HG02642 (cell line): Measurements from ENCODE around the gene CEP295NL.
"Not testable (repeated sequence)": the region's sequence is repeated elsewhere in the genome, so short reads cannot be mapped to it uniquely, and the experiment has no call there.

Source experiments
- ATAC-seq: cut with Tn5 transposase; IDR thresholded peaks from one replicate; pipeline ENCODE4 v1.9.1; 2021; ENCODE audit warnings: mild to moderate bottlenecking; ENCODE audit not compliant: unreplicated experiment, poor library complexity

Gene CEP295NL

GRCh38 chr17:78903101-78903779 is at the start of gene CEP295NL:
CEP295NL (minus strand) TSS chr17:78903201; CDS start chr17:78901828, 1,373 bp downstream.
- ATAC-seq = no peak

DNA sequence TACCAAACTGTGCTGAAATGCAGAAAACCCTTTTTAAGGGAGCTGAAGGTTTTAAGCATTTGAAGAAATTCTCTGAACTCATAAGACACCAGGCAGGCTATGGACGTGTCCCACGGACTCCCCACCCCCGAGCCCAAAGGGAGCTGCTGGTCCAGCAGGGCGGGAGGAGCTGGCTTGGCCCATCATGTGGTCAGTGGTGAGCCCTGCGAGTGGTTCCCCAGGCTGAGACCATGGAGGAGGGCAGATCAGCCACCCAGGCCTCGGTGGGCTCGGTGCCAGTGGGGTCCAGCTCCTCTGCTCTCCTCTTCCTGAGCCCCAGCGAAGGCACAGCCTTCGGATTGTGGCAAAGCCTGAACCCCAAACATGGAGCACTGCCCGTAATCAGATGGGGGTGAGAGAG is 49.7 kb upstream of the CEP295NL start:
- ATAC-seq = no peak

GRCh38 chr17:78951967-78952551 is 49.1 kb upstream of the CEP295NL start:
- ATAC-seq = no peak

- ATAC-seq = no peak
Measured at GRCh38 chr17:78950870-78951269, 47.9 kb upstream of the CEP295NL start.

- no peak for ATAC-seq
Measured at GRCh38 chr17:78947235-78948149, 44.5 kb upstream of the CEP295NL start.

- no peak for ATAC-seq
Measured at GRCh38 chr17:78946631-78947030, 43.6 kb upstream of the CEP295NL start.

DNA sequence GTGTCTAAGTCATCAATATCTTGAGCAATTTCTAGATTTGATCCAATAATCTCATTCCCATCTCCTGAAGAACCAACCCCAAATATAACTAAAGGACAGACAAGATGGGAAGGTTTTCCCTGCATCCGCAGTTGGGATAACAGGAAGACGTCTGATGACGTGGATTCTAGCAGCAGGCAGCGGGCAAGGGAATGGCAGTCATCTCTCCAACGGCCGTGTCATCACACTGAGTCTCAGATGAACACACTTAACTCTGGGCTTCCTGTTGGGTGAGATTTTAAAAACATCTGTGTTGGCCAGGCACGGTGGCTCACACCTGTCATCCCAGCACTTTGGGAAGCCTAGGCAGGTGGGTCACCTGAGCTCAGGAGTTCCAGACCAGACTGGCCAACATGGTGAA is 43.1 kb upstream of the CEP295NL start:
- no peak for ATAC-seq

GRCh38 chr17:78945455-78945854 is 42.5 kb upstream of the CEP295NL start:
- not testable (repeated sequence) for ATAC-seq

- ATAC-seq = no peak
Measured at GRCh38 chr17:78944956-78945355, 42.0 kb upstream of the CEP295NL start.

DNA sequence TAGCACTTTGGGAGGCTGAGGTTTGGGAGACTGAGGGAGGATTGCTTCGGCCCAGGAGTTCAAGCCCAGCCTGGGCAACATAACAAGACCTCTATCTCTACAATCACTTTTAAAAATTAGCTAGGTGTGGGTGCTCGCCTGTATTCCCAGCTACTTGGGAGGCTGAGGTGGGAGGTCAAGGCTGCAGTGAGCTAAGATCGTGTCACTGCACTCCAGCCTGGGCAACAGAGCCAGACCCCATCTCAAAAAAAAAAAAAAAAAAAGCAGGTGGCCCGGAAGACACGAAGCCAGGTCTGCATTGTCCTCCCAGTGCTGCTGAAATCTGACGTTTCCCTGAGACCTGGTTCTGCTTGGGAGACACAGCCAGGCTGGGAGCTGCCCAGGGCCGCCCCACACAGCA is 41.0 kb upstream of the CEP295NL start:
- no peak for ATAC-seq

DNA sequence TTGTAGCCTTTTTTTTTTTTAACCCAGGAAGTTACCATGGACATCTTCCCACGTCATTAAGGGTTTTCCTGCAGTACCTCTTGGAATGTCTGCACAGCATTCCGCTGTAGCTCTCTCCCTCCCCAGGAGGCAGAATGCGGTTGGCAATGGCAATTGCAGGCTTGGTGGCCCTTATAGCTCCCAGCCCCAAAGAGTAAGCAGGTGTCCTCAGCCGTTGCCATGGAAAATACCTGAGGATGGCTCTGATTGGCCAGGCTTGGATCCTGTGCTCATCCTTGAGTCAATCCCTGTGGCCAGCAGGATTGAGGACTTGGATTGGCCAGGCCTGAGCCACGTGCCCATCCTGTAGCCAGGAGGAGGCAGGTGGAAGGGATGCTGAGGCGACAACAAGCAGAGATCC is 37.7 kb upstream of the CEP295NL start:
- no peak for ATAC-seq

GRCh38 chr17:78940258-78940657 is 37.3 kb upstream of the CEP295NL start:
- no peak for ATAC-seq

GRCh38 chr17:78939615-78940014 is 36.6 kb upstream of the CEP295NL start:
- no peak for ATAC-seq

DNA sequence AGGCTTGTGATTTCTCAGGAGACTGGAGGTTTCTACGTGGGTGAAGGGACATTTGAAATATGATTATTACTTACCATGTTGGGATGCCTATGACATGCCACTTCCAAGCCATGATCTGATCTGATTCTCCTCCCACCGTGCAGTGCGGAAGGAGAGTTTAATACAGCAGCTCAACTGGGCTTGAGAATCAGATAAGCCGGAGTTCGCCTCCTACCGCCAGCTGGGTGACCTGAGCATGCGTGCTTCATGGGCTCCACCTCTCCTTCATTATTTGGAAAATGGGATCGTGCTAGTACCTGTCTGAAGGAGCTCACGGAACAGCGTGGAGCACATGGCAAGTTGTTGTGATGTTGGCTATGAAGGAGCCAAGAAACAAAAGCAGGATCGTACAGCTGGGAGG is 34.6 kb upstream of the CEP295NL start:
- no peak for ATAC-seq

- ATAC-seq = no peak
Measured at GRCh38 chr17:78935419-78936323, 32.7 kb upstream of the CEP295NL start.

DNA sequence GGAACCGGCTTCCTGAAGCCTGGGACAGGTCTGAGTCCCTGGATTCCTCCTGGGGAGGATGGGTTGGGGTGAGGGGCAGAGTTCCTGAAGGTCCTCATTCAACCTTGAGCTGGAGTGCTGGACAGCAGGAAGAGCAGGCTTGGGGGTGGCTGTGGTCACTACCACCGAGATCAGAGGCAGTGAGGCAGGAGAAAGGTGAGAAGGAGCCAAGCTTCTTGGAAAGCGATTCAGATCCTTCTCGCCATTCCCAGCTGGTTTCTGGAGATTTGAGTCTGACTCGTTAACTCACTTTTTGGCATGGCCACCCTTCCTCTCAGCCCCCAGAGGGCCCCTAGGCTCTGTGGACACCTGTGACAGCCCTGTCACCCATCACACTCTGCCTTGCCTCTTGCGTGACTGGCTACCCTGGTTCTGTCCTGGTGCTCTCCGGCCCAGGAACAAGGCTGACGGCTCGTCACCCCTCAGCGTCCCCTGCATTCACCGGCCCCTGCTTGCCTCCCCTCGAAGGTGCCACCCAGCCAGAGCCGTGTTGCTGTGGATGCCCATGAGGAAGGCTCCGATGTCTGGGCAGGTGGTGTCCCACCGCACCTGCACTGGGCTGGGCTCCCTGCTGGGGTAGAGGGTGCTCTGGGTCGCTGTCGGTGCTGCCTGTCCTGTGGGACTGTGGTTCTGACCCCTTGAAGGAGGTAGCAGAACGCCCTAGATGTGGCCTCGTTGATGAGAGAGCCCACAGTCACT is 31.8 kb upstream of the CEP295NL start:
- no peak for ATAC-seq

DNA sequence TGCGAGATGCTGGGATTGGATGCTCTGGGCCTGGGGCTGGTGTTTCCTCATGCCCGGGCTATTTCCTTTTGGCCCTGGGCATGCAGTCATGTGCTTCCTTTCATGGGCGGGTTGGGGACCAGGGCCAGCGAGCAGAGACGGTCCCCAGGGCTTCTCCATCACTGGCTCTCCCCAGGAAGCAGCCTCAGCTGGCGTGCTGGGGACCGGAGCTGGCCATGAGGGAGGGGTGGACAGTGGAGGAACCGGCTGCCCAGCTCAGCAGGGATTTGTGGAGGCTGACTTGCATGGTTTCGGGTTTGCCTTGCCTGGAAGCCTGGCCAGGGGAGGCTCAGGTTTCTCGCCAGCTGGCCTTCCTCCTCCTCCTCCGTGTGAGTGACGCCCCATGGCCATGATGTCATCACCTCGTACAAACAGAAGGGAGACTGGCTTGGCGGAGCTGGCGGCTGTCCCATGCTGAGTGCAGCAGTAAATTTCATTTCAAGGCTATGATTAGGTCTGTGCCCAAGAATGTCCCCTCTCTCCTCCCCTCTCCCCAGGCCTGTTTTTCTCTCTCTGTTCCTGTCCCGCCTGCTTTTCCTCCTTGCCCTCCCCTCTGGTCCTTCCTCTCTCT is 31.1 kb upstream of the CEP295NL start:
- ATAC-seq = no peak

DNA sequence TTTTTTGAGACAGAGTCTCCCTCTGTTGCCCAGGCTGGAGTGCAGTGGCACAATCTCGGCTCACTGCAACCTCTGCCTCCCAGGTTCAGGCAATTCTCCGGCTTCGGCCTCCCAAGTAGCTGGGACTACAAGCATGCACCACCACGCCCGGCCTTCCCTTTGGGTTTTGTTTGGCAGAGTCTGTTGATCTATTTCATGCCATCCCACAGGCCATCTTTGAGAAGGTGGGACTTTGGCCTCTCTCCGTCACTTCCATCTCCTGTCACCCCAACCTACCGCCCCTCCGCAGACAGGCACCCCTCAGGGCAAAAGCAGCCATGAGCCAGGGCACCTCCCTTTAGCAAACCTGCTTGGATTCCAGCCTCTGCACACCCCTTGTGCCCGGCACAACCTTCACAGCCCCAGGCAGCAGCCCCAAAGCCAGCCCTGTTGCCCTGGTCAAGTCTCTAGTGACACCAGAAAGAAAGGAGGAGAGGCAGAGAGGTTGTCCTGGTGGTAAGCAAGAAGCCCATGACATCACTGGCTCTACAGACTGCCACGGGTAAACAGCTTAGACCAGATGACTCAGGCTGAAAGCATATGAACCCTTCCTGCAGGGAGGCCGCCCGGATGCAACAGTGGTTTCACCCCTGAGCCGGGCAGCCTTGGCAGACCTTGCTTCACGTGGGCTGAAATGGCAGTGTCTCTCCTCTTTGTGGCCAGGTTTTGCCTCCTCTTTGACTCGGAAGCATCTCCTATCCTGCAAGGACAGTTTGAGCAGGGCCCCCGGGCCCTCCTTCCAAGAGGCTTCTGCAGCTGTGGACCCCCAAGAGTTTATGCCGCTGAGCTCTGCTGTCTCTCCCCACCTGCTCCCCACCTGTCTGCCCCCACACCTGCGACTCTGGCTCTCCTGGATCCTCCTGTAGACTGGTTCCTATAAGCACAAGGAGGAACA is 30.3 kb upstream of the CEP295NL start:
- ATAC-seq = no peak
